Epidermal melanocyte (primary cell): ENCODE data around the gene KIF12.
"Not testable (repeated sequence)": the region's sequence is repeated elsewhere in the genome, so short reads cannot be mapped to it uniquely, and the experiment has no call there.

ENCODE experiments used
- DNase-seq: peaks from one replicate; pipeline ENCODE4 v3.0.0; 2011; ENCODE audit warnings: low spot score; ENCODE audit not compliant: insufficient read length

KIF12 gene

GRCh38 chr9:114085387-114085789 lies 13.7 kb downstream of the KIF12 start:
- DNase-seq = no peak

DNA sequence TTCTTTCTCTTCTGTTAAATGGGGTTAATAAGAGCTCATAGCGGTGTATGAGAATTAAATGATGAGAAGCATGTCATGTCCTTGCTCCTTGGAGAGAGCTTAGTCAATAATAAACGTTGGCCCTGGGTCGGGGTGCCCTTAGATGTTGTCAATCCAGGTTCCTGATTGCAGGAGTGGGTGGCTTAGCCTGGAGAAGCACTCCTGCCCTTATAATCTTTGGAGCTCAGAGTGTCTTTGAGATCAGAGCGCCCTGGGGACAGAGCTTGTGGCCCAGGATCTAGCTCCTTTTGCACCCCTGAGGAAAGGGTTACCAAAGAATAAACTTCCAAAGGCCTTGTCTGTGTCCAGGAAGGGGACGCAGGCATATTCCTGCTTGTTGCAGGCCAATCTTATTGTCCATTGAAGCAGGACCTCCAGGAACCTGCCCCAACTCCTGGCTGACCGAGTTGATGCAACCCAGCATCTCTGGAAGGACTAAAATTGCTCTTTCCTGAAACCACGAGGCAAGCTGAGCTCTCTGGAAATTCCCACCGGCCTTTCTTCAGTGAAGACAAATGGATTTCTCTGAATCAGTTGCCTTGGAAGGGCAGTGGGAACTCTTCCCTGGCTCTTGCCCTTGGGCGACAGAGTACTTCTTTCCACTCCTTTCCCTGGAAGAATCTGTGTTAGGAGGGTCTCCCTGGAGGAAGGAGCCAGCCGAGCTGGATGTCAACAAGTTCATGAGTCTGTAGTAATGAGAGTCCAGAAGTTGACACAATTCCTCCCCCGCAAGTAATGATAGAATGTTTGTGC lies 14.6 kb downstream of the KIF12 start:
- no peak for DNase-seq

GRCh38 chr9:114083666-114084065 lies 15.4 kb downstream of the KIF12 start:
- no peak for DNase-seq

DNA sequence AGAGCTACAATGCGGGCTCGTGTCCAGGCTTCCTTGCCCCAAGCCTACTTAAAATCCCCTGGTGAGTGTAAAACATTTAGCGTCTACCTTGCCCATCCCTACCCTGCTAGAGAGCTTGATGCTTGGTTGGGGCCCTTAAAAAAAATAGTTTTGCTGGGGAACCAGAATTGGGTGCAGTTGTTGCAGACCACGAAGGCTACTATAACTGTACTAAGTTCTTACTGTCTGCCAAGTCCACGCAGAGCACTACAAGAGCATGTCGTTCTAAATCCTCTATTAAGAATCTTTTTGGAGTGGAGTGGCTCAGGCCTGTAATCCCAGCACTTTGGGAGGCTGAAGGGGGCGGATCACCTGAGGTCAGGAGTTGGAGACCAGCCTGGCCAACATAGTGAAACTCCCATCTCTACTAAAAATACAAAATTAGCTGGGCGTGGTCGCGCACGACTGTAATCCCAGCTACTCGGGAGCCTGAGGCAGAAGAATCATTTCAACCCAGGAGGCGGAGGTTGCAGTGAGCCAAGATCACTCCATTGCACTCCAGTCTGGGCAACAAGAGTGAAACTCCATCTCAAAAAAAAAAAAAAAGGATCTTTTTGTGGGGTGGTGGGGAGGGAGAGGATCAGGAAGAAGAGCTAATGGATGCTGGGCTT lies 16.2 kb downstream of the KIF12 start:
- not testable (repeated sequence) for DNase-seq

GRCh38 chr9:114082017-114082762 lies 16.9 kb downstream of the KIF12 start:
- peak; percentile 96 for DNase-seq

DNA sequence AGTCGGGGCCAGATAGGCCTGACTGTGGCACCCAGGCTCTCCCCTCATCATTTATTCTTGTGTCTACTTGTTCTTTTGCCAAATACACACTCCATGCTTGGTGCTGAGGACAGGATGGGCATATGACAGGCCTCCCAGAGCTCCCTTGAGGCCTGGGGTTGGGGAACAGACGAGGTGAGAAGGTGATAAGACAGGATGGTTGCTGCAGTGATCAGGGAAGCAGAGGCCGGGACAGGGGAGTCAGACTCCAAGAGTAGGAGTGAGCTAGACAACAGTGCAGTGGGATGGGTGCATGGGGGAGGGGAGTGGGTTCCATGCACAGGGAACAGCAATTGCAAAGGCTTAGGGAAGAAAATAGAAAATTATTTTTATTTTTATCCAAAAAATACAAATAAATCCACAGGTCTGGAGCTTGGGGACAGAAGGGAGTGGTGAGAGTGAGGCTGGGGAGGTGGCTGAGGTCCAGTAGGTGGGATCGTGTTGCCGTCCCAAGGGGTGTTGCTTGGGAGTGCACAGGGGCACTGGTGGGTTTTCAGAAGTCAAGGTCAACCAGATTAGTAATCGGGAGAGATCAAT lies 17.6 kb downstream of the KIF12 start:
- no peak for DNase-seq

GRCh38 chr9:114080773-114081440 lies 18.2 kb downstream of the KIF12 start:
- no peak for DNase-seq

DNA sequence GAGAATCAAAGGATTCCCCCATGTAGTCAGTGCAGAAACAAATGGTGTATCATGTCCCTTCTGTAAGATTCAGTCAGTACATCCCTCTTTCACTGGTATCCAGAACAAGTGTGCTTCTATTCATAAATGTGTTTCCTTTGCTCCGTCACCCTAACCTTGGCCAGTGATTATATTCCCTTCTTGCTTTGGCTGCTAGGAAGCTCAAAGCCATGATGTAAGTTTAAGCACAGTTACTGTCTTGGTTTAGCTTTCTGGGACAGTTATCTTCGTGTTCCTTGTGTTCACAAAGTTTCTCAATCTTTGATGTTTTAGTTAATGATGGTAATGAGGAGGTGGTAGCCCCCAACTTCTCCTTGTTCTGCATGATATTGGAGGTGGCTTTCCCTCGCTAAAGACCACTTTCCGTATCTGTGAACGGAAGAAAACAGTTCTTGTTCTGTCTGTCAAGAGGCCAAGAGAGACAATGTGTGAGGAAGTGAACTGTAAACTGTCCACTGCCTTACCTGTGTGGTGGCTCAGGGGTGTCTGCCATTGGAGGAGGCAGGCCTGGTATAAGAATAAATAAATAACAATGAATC lies 18.8 kb downstream of the KIF12 start:
- no peak for DNase-seq

- no peak for DNase-seq
Measured at GRCh38 chr9:114078781-114079156, 20.3 kb downstream of the KIF12 start.

DNA sequence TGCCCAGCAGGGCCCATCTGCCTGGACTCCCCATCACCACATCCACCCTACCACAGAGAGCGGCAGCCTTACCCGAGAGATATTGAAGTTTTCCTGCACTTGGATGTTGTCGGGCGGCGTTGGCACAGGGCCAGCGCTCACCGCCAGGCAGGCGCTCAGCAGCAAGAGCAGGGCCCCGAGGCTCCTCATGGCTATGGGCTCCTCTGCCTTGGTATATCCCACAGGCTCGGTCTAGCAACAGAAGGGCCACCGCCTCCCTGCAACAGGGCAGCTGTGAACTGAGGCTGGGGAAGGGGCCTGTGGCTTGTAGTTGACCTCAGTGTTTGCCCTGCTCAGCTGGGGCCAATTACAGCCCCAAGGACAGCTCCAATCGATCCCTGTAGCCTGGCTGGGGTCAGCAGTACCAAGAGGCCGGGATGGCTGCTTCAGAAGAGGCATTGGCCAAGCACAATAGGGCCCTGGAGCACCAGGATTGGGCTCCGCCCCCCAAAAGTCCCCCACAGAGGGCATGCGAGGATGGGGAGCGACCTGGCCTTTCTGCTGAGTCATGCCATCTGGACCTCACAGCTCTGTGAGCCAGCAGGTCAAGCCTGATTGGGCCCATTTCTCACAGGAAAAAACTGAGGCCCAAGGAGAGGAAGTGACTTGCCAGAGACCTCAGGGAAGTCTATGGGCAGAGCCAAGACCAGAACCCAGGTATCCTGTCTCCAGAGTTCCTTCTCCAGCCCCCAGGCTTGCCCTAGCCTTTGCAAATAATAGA lies 20.9 kb downstream of the KIF12 start, which contains the start of gene AMBP:
TSS of gene AMBP (minus strand) at position 280 of the 760 bp plus-strand sequence. CDS start at position 189, 91 bp downstream.
- DNase-seq = no peak

- no peak for DNase-seq
Measured at GRCh38 chr9:114077162-114077837, 21.8 kb downstream of the KIF12 start.

DNA sequence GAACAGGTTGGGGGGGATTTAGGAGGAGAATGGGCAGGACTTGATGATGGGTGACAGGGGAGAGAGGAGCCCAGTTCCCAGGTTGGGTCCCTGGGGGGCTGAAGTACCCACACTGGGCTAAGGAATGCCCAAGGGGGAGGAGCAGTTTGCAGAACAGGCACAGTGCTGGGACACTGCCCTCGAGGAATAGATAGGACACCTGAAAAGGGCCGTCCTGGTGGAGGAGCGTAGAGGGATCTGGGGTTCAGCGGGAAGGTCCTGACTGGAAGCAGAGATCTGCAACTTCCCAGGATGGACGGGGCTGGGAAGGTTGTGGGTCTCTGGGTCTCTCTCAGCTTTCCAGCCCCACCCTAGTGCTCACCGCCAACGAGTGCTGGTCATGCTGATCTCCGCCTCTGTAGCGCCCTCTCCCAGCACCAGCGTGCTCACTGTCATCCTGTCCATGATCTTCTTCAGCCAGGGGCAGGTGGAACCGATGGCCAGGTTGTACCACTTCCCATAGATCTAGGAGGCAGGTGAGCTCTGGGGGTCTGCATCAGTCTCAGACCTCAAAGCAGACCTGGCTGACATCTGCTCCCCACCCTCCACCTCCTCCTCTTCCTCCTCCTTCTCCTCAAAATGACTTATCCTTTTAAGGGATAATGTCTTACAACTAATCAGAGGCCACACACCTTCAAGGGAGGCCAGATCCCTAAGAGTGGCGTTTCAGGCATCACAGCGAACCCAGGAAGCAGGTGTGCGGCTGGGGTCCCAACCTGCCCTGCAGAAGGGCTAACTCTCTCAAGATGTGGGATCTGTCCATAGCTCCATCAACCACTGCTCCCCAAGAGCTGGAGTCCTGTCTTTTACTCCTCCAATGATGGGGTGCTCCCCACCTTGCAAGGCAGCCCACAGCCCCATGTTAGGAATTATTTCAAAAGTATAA lies 22.6 kb downstream of the KIF12 start:
- no peak for DNase-seq

DNA sequence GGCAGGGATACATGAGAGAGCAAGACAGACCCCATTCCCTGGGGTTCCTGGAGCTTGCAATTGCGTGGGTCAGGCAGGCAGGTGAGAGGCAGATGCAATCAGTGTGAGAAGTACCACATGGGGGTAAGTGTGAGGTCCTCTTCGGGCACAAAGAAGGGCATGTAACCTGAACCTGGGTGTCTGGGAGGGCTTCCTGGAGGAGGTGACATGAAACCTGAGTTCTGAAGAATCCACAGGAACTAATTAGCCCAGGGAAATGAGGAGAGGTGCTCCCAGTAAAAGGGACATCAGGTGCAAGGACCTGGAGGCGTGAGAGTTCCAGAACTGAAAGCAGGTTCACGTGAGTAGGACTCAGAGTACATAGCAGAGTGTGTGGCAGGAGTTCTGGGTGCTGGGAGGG lies 23.5 kb downstream of the KIF12 start:
- no peak for DNase-seq

DNA sequence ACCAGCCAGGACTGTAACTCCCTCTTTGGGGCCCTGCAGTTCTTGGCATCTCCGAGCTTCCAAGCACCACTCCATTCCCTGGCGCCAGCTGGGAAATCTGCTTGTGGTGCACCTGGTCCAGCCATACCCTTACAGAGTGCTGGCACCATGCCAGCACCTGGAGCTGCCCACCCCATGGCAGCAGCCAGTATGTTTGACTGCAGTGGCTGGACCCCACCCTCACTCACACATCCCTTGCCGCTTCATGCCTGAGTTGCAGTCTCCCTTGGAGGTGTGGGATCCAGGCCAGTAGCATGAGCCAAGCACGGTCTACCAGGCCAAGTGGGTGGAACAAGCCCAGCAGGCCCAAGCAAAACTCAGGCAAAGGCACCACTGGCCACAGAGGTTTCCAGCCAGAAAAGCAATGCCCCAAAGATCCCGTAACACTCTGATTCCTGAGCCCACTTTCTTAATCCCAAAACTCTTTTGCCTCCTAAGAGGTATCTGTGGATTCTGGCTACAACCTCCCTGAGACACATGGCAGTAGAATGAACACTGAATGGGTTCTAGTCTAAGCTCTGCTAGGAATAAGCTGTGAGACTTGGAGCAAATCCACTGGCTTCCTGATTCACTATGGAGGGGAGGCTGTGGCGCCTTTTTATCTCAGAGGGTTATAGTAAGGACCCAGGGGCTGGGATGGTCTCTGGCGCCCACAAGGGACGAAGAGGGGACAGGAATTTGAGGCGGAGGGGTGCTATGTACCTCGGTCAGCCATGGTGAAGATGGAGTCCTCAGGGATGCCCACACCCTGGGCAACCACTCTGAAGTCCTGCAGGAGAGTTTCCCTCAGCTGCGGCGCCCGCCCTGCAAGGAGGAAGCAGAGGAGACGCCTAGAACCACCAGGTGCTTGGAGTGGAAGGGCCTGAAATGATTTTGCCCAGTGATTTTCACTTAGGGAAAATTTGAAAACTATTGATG lies 26.6 kb downstream of the KIF12 start:
- DNase-seq = no peak

GRCh38 chr9:114071197-114071795 lies 27.8 kb downstream of the KIF12 start:
- no peak for DNase-seq

DNA sequence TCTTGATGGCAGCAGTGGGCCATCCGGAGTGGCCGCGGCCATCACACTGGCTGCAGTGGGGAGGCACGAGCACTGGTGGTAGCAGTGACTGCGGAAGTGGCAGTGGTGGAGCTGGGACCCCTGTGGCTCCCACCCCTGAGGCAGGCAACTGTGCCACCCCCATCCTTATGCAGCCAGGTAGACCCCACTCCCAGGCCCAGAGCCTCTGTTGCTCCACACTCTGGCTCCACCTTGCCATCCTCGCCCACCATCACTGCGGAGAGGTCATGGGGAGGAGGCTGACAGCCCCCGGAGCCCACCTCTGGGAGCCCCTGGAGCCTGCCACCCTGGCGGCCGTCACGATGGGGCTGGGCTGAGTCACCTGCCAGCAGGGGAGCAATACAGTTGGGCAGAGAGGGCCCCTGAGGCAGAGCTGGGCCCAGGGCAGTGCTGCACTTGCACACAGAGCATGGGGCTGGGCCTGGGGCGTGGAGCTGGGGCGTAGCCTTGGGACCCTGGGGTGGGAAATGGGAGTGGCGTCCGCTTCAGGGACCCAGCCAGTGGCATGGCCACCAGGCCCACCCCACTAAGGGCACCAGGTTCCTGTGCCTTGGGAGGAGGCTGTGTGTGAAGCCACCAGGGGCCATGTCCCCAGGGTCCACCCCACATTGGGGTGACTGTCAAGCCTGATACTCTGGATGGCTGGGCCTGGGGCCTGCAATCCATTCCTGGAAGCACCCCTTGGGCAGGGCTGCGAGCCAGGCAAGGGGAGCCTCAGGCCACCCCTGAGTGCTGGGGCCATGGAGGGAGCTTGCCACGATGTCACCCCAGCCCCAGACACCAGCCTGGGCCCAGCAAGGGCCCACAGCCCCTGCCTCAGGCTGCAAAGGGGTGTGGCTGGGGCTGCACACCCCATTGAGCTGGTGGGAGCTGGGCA lies 28.6 kb downstream of the KIF12 start:
- no peak for DNase-seq
